Measurements from ENCODE around the gene AUNIP. TPM values are rescaled to one million over a fixed set of nuclear protein-coding genes. Genes with fewer than 3 reads are reported as not detected.

Gene AUNIP
- total and polyA plus RNA-seq, 2 donors (not counting 3 experiments of a cell fraction or from before 2014, with no cell fraction given) = 1.8 to 4.5 TPM

DNA sequence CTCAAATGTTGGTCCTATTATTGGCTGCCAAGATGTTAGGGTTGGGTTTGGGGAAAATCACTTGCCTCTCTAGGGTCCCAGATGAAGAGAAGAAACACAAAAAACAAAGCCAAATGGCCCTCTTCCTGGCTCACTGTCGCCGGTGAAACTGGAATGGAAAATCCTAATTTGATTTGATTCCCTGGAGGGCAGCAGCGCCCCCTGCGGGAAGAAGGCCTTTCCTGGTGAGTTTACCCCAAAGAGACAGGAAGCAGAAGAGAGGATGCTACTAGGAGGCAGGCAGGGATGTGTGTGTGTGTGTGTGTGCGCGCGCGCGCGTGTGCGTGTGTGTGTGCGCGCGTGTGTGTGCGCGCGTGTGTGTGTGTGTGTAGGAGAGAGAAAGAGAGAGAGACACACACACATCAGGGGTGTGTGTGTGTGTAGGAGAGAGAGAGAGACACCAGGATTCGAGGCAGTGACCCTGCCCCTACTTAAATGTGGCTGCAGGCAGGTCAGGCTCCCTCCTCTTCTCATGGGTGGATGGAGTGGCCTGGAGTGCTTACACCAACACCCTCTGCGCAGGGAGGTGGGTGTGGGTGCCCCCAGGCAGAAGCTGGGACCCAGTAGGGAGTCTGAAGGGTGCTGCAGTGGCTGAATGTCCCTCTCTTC lies 62.3 kb downstream of the AUNIP start:
- Histone ChIP-seq H3K79me2 (ENCODE audit: control insufficient read depth, insufficient read depth, low read length) (peaks cover 13% of the 10 kb centered on the region), H2AFZ (ENCODE audit: low read depth, low read length) (no peak overlapping the region), H3K36me3 (ENCODE audit: control insufficient read depth in 2 of 2, extremely low read depth in 1 of 2, insufficient read depth in 2 of 2, low read length in 2 of 2) (no peaks in the 10 kb centered on the region), H4K20me1 (replicated peaks; ENCODE audit: control insufficient read depth, extremely low read depth, insufficient read depth, low read length) (no peaks in the 10 kb centered on the region), H3K4me1 (ENCODE audit: control insufficient read depth, extremely low read depth, insufficient read depth, low read length) (peaks cover 10% of the 10 kb centered on the region), H3K4me2 (ENCODE audit: insufficient read depth, low read length) (no peak overlapping the region), H3K27me3 (ENCODE audit: control insufficient read depth in 2 of 2, insufficient read depth in 2 of 2, low read length in 2 of 2) (peaks cover 0 to 1% of the 10 kb centered on the region in 2 experiments), H3K9me1 (replicated peaks; ENCODE audit: control insufficient read depth, extremely low read depth, insufficient read depth, low read length) (no peaks in the 10 kb centered on the region), H3K9ac (replicated peaks; ENCODE audit: extremely low read depth, insufficient read depth, low read length) (no peak overlapping the region), H3K9me3 (replicated peaks; ENCODE audit: control insufficient read depth, insufficient read depth, low read length) (no peaks in the 10 kb centered on the region), H3K27ac (ENCODE audit: insufficient read depth, low read depth, low read length) (no peak overlapping the region), H3K4me3 (replicated peaks in 1 of 3; ENCODE audit: insufficient read depth in 1 of 3, low read depth in 1 of 3, low read length in 3 of 3) (no peak overlapping the region)
- intact Hi-C loops (cut with micrococcal nuclease) (loop anchor here (1.0 to 5.0 kb wide), 2 partner anchors 189 to 255 kb away; partner anchors contain the start of gene LDLRAP1), dilution Hi-C loops (cut with MboI; ENCODE audit: extremely low pct_ligation_motif_present, low sequenced_read_pairs) (no loop called here)
- FAIRE-seq (peak; percentile 95), DNase-seq (ENCODE audit: low read depth, low spot score) (peak; percentile 73)
- no peak for TF ChIP-seq EZH2 (IDR thresholded peaks at IDR 0.05; ENCODE audit: borderline replicate concordance, low read depth, low read length, severe bottlenecking)
- TF ChIP-seq CTCF (IDR thresholded peaks at IDR 0.05; ENCODE audit: extremely low read depth in 1 of 2, insufficient read depth in 1 of 2, low read depth in 1 of 2, low read length in 2 of 2) = peak; percentile 74 to 86
- POLR2A ChIA-PET = no interaction called here
- no TSS peak for BruUV-seq (replicated peaks)
- CTCF ChIA-PET = interaction anchor here (0.7 to 7.4 kb wide), 4 partner anchors 174 to 294 kb away, joined by 3 to 80 read pairs (median 4); no protein-coding TSS in a partner anchor
